COLO829 (cell line): ENCODE data around the gene TELO2.

Source experiments
- DNase-seq: peaks from one replicate; pipeline ENCODE4 v3.0.0; 2012; ENCODE audit warnings: low spot score

The TELO2 gene

DNA sequence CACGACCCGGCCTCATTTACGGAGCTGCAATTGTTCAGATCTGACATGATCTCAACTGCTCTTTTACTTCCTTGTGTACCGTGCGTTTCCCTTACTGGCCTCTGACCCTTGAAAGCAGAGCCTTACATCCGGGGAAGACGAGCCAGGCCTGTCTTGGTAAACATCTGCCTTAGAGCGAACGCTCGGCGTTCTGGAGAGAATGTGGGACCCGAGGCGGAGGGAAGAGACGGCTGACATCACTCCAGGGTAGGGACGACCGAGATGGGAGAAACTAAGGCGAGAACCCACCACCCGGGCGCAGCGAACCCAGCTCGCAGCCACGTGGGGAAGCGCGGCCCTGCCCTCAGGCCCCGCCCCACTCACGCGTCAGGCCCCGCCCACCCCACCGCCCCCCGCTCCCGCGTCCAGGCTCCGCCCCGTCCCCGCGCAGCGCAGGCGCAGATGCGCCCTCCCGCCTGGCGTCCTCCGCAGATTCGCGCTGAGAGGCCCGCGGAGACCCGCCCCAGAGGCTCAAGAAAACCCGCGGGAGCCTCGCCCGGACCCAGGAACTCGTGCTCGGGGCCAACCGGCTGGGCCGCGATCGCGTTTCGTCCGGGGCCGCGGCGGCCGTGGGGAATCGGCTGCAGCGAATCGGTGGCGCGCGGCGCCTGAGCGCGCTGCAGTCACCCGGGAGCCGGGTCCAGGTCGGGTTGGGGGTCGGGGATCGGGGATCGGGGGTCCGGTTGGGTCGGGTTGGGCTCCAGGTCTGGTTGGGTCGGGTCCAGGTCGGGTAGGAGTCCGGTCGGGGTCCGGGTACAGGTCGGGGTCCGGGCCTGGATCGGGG lies at the start of gene TELO2:
TSS of gene TELO2 (plus strand) at position 438 of the 823 bp plus-strand sequence. CDS start 922 bp downstream, outside the sequence.
- peak; percentile 90 for DNase-seq

DNA sequence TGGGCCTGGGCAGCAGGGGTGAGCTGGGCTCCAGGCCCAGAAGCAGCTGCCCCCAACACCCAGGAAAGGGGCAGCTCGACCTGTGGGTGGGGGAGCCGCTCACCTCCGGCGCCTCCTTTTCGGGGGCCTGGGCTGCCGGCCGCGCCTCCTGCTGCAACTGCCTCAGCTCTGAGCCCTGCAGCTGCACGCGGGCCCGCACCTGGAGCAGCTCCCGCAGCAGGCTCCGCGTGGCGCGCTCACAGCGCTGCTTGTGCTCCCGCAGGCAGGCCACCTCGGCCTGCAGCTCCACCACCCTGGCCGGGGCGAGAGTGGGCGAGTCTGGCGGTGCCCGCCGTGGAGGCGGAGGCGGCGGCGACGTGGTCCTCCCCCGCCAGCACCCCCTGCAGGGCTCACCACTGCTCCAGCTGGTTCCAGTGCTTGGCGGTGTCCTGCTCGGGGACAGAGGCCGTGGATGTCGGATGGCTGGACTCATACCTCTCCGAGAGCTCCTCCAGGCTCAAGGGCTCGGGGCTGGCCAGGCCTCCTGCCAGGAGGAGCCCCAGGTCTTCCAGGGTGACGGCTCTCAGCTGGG lies 49.7 kb upstream of the TELO2 start:
- no peak for DNase-seq

DNA sequence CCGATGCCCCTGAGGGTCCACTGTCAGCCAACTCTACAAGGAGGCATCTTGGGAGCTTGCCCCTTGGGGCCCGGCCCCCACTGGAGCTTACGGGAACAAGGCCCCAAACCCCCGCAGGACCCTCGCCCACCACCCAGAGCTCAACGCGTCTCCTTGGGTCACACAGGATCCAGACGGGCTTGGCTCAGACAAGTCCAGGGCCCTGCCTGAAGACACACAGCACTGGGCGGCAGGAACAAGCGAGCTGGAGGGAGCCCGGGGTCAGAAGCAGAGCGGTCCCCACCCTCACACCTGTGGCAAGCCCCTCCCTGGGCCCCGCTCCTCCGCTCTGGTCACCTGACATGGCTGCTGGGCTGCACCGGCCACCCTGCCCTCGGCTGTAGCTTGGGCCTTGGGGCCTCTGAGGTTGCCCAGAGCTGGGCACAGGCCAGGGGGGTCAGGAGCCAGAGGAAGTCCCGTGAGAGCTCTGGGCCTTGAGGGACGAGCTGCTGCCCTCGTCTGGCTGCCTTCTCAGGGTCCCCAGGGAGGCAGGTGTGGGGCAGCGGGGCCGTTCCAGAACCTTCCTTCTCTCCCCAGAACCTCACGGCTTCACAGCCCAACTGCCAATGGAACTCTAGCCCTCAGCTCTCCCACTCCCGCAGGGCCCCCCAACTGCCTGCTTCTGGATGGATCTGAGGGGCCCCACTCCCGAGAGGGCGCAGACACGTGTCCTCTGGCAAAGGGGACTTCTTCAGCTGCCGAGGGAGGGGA lies 49.0 kb upstream of the TELO2 start, which contains the start of gene CCDC154:
TSS of gene CCDC154 (minus strand) at position 577 of the 750 bp plus-strand sequence. CDS start at position 343, 234 bp downstream.
- DNase-seq, result no peak

DNA sequence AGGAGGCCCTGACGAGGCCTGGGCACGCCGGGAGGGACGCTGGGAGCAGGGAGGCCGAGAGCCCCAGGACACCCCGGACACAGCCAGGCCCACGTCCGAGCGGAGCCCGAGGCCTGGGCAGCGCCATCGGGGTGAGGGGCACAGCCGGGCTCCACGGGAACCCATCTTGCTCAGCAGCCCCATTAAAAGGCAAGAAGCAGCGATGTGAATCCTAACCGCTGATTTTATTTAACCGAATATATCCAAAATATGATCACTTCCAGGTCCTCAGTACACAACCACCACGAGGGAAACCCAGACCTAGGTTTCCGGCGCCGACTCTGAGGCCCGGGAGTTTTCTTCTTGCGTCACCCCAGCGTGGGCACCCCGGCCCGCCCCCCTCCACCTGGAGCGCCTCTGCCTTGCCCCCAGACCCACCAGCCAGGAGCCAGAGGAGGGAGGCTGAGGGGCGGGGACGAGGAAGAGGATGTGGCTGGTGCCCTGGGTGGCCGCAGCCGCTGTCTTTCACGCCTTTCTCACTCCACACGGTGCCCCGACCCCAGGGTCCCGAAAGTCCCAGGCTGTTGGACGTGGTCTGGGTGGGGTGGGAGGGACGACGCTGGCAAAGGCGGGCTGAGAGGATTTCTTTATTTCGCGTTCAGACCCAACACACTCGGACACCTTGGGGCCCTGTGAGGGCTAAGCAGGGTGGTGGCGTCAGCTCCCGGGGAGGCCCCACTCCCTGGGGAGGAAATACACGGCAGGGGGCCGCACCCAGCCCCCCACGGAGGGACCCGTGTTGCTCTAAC lies 48.2 kb upstream of the TELO2 start:
- no peak for DNase-seq

DNA sequence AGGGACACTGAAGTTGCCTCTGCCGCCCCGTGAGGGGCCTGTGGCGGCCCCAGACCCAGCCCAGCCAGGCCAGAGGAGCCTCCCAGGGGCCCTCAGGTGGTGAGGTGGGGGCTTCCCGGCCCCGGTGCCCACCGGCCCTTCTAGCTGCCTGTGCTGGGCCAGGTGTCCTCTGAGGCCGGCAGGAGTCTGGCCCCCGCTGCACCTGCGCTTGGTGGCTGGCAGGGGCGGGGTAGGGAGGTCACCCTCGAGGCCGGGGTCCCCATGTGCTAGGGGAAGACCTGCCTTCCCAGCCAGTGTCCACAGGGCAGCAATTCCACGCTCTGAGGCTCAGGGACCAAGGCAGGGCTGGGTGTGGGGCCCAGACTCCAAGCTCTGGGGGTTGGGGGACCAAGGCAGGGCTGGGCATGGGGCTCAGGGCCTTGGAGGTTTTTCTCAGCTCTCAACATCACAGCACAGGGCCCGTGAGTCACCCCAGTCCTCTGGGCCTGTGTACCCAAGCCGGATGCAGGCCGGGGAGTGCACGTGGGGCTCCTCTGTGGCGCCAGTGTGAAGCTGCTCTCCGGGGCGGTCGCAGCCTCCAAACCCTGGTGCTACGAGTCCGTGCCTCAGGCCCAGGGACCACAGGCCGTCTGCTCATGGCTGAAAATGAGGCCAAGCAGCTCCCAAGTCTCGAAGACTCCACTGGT lies 47.5 kb upstream of the TELO2 start:
- no peak for DNase-seq

DNA sequence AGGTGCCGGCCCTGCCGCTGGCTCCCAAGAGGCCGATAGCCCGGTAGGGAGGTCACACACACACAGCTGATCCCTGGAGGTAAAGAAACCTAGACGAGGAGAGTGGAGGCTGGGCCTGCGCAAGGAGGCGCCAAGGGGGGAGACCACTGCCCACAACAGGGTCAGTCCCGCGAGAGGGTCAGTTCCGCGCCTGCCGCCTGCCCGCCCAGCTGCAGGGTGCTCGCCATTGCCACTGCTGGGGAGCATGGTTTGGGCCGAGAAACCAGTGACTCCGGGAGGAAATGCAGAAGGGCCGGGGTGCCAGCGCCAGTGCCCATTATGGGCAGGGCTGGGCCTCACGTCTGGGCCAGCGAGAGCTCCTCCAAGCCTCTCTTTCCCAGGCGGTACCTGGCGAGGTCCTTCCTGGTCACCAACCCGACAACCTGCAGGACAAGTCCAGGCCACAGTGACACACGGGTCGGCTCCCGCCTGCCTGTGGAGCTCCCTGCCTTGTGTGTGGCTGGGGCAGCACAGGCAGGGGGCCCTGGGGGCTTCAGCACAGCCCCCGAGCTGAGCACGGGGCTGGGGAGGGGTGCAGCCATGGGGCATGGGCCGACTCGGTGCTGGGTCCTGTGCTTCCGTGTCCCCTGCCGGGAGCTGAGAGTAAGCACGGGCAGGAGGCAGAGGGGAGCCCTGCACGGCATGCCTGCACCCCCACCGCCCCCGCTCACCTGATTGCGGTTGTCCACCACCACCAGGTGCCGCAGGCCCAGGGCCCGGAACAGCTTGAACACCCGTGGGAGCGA lies 46.7 kb upstream of the TELO2 start:
- no peak for DNase-seq

DNA sequence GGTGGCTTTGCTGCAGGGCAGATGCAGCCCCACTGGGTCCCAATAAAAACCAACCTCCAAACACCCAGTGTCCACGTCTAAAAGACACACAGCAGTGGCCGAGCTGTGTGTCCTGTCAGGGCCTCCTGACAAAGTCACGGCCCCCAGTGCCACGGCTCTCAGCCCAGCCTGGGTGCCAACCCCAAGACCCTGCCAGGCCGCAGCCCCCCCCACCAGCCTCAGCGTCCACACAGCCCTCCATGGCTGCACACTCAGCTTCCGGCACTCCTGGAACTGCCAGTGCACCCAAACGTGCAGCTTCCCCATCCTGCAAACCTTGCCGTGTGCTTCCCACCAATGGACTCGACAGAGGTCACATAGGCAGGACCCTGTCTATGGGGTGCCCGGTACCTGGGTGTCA lies 45.2 kb upstream of the TELO2 start:
- DNase-seq, result no peak

DNA sequence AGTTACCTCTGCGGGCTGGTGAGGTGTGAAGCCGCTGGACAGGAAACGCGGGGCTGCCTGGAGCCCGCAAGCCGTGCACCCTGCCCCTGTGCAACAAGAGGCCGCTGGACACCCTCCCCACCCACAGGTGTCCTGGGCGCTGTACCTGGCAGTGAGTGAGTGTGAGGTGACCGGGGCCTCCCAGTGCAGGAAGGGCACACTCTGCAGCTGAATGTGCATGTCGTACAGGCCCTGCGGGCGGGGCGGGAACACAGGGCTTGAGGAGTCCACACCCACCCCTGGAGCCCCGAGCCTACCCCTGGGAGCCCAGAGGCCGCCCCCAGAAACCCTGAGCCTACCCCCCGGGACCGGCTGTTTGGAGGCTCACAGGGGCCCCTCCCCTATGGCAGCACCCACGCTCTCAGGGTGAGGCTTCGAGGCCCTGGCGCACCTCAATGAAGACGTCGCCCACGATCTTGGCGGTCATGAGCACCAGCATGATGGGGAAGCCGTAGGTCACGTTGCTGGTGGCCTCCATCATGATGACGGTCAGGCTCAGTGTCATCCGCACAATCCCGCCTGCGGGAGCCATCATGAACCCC lies 44.5 kb upstream of the TELO2 start:
- DNase-seq, result no peak

DNA sequence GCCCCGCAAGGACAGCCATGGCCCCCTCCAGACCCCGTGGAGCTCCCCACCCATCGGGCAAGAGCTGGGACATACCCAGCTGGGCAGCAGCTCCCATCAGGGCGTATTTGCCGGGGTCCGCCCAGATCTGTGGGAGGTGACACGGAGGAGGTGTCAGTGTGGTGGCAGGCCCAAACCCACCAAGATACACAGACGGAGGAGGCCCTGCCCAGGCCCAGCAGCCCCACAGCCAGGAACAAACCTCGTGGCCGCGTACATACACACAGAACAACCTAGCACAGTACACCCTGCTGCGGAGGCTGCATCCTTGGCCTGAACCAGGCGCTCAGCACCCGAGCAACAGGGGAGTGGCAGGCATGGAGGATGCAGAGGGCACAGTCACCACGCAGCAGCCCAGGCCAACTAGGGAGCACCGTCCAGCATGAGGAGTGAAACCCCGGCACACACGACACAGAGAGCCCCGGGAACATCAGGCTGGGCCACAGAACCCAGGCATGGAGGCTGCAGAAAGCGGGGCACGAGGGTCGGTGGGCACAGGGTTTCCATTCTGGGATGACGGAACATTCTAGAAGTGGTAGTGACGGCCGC lies 43.9 kb upstream of the TELO2 start:
- no peak for DNase-seq

DNA sequence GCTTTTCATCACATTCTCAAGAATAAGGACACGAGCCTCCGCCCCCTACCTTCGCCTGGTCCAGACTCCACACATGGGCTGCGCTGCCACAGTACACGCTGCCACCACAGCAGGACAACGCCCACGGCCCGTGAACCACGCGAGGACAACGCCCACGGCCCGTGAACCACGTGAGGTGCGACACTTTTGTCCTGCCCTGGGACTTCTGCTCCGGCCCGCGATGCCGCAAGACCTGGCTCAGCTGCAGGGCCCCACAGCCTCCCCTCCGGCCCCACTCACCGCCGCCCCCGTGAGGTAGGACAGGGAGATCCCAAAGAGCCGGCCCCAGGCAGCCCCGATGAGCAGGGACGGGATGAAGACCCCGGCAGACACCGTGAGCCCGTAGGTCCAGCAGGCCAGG lies 42.9 kb upstream of the TELO2 start:
- no peak for DNase-seq

DNA sequence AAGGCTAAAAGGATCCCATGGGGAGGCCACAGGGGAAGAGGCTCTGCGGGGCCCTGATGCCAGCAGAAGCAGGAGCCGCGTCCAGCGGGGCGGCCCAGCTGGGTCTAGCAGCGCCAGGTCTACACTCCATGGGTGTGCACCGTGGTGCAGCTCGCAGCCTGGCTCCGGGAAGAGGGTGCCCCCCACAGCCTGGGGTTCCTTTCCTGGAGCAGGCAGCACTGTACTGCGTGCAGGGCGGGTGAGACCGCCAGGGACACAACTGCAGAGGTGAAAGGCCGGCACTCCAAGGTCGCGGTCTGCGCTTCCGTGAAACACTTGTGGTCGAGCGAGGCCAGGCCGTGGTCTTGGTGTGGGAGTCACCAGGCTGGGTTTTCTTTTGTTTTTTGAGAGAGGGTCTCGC lies 42.3 kb upstream of the TELO2 start:
- no peak for DNase-seq

DNA sequence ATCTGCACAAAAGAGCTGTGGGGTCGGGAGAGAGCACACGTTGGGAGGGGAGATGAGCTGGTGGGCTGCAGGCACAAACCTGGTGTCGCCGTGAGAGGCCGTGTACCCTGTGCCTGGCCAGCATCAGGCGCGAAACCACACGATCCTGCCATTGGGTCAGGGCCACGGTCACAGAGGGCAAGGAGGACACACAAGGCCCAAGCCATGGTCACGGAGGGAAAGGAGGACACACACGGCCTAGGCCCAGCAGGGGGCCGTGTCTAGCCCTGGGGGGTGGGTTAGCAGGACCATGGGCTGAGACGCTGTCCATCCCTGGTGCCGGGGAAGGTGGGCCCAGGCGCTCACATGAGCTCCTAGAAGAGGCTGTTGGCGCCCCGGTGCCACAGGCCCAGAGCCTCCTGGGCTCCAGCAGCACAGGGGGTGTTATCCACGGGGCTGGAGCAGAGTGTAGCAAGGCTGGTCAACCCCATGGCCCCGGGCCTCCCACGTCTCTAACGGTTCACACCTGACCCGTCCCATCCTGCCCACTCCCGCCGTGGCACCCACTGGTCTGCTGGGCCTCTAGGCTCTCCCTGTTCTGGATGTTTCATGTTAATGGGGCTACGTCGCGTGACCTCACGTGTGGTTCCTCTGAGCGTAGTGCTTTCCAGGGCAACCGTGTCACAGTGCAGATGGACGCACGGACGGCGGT lies 41.3 kb upstream of the TELO2 start:
- DNase-seq, result no peak

DNA sequence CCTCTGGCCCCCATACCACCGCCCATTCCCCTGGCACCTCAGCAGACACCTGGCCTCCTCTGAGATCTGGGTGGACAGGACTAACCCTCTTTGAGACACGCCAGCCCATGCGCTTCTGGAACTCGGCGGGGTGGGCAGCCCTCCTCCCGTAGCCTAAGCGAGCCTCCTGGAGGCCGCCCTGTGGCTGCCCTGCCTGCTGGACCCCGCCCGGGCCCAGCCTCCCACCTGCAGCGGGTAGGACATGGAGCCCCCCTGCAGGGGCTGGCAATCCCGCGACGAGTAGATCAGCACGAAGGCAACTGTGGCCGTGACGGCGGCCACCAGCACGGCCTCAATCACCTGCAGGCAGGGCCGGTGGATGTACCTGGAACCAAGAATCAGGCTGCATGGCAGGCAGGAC lies 40.6 kb upstream of the TELO2 start:
- no peak for DNase-seq

DNA sequence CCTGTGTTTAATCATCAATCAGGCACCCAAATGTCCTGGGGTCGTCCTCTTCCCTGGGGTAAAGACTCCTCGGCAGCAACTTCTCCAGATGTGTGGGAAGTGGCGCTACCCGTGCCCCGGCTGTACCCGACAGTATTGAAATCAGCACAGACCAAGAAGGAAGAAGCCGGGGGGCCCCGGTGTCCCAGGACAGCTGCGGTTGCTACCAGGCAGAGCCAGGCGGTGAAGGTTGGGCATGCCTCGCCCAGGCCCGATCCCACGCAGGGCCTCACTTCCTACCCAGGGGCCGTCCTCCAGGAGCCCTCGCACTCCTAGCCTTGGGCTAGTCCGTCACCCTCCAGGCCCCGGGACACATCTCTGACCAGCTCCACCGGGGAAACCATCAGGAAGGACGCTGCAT lies 39.8 kb upstream of the TELO2 start:
- DNase-seq, result no peak

DNA sequence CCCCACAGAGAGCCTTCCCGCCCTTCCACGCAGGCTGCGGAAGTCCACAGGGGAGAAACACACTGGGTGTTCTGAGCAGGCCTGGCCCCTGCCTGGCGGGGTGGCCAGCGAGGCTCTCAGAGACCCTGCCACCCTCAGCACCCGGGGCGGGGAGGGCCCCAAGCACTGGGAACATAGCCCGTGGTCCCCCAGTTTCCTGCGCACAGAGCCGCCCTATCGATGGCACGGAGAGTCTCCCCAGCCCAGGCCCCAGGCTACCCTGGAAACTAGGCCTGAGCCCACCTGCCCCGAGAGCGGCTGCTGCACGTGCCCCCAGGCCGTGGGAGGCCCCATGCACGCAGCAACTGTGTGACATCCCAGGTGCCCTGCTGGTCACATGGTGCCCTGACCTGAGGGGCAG lies 38.6 kb upstream of the TELO2 start:
- no peak for DNase-seq

DNA sequence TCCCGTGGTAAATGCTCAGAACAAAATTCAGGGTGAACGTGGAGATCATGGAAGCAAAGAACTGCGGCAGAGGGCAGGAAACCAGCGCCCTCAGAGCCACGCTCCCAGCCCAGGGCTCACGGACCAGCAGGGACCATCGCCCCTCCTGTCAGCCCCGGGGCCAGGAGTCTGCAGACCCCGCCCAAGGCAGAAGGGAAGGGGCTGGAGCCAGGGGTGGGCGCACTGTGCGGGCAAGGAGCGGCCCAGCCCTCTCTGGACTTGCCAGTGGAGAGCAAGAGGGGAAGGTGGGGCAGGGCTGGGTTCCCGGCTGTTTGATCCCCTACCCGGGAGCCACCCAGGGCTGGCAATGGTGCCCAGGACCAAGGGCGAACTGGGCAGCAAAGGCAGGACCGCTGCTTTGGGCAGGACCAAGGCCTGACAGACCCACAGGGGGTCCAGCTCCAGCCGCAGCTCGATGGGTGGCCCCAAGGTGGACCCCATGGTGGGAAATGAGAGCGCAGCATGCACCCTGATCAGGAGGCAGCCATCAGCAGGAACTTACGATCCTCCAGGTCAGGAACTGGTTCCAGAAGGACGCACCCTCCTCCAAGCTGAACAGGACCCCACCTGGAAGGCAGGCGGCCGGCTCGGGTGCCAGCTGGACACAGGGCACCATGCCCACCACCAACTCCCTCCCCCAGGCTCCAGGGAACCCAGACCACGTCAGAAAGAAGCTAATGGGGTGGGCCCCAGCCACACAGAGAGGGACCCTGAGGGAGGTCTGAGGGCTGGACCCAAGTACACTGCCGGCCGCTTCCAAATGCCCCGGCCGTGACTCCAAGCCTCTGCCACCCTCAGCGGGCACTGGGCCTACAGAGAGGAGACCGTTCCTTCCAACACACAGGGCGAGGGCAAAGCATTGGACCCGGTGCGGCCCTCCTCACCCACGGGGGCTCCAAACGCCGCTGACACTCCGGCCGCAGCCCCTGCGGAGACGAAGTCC lies 37.7 kb upstream of the TELO2 start:
- DNase-seq, result no peak

DNA sequence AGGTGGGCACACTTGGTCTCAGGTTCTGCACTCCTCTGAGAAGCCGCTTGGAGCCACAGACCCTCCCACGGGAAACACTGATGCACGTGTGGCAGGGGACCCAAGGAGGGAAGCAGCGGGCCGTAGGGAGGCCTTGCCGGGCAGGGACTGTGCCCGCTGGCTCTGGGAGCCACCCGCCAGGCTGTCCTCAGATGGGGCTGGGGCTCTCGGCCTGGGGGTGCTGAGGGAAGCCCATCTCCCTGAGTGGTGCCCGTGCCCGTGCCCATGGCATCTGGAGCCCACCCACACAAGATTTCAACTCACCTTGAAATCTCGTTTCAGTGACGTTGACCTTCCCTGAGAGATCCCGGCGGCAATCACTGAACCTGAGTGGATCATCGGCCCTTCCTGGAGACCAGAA lies 36.2 kb upstream of the TELO2 start:
- no peak for DNase-seq
